Measurements from ENCODE around the gene FAT1.

The FAT1 gene

GRCh38 chr4:186557061-186557460, 166.6 kb downstream of the FAT1 start:
- DNase-seq = no peak

- no peak for DNase-seq
Observed at GRCh38 chr4:186554914-186555827, 168.5 kb downstream of the FAT1 start, which contains the start of gene MTNR1A. TSS of gene MTNR1A (minus strand) at chr4:186555567. CDS start at chr4:186555365, 202 bp downstream.

DNA sequence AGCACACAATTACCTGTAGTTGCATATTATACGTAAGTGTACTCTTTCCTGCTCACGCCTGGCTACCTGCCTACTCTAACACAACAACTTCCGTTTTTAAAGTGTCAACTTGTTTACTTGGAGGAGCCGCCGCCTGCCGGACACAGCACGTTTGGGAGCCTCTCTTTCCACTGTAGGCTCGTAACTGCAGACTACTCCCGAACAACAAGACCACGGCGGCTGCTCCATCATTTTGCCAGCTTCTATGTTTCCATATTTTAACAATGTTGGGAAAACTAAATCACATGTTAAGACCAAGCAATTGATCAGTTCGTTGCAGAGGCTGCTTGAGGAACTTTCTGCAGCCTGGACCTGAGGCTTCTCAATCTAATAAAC, 169.1 kb downstream of the FAT1 start:
- DNase-seq = no peak

- DNase-seq = no peak
Observed at GRCh38 chr4:186553717-186554116, 169.9 kb downstream of the FAT1 start.

- DNase-seq = no peak
Observed at GRCh38 chr4:186551849-186552248, 171.8 kb downstream of the FAT1 start.

DNA sequence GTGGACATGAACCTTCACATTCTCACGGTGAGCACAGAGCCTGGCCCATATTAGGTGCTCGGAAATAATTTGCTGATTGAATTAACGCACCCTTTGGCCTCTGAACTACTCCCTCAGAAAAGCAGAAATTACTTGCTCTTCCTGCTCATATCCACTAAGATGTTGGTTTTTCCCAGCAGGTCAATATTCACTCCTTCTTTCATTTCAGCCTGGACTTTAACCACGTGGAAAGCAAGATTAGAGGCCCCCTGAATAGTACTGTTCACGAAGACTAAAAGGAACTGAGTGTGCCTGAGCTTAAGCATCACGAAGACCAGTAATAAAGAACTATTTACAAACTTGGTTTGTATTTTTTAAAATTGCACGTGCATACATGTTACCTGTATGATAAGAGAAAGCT, 178.2 kb downstream of the FAT1 start:
- no peak for DNase-seq

DNA sequence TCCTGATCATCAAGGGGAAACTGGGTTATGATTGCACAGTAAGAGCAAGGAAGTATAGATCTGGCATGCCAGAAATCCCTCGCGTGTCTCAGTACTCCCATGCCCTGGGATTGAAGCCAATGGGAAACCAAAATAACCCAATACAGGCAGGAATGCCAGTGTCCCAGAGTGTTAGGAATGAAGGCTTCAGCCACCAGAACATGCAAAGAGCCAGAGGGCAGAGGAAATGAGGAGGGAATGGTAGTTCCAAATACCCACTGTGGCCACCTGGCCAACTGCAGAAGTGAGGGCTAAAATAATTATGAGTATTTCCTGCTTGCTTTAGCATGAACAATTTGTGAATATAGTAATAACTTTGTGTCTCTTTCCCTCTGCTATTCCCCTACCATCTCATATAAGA, 180.4 kb downstream of the FAT1 start:
- no peak for DNase-seq

DNA sequence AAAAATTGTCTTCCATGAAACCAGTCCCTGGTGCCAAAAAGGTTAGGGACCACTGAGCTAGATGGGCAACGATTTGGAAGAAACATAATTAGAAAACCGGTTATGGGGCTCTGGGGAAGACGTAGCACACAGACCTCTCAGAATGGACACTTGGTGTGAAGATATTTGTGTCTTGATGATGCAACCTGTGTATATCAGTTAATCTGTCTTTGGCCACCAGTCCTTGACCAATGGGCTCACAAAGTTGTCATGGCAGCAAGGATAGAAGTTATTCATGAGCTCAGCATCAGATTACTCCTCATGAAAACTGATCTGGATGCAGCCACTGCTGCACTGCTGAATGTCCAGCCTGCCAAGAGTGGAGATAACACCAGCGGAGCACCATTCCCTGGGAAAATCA, 181.9 kb downstream of the FAT1 start:
- DNase-seq = no peak

DNA sequence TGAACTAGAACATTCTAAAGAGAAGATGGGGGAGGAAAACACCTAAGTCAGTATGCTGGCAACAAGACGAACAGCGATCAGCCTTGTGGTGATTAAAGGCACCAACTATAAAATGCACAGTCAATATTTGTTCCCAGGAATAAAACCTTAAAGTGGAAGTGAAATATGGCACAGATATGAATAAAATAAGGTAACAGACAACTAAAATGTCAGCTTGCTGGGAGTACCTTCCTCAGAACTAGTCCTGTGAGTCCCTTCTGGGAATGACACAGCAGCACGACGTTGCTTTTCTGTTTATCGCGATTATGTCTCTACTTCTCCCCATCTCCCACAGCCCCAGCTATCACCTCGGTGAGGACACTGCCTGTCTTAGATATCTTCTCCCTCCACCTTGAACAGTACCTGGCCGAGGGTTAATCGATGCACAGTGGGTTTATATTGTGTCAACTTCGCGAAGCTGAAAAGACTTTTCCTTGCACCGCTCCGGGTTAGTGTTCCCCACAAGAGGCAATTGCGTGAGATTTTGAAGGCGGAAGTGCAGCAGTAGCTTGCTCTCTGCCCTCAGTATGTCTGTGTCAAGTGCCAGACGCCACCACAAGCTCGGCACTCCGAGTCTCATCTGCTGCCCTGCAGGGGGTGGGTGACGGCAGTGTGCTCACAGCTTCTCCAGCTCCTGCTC, 185.7 kb downstream of the FAT1 start:
- DNase-seq = no peak

All from activated CD4-positive, alpha-beta T cell treated with anti-CD3 and anti-CD28 coated beads for 4 hours (primary cell).